ENCODE results near the gene PRORP. TPM values are rescaled to one million over a fixed set of nuclear protein-coding genes. Genes with fewer than 3 reads are reported as not detected.

PRORP gene
- total and polyA plus RNA-seq, 2 experiments from 2014 or later, result 29.3 to 33.0 TPM

DNA sequence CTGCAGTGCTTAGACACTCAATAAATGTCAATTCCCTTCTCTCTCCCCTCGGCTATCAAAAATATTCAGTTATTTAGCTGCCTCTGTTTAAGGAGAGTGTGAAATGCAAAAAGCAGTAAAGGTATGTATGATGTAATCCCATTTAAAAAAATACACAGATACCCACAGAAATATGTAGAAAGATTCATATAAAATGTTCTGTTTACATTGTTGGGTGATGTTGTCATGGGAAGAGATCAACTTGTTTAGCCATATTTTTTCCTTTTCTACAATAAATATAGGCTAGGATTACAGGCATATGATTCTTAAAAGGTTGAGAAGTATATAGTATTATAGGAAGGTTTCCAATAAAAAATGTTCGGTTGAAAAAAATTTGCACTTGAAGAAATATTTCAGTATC lies 8.3 kb upstream of the PRORP start:
- no peak for DNase-seq (ENCODE audit: low read depth in 1 of 2, low spot score in 1 of 2)
- no peak overlapping the region for H3K4me3 ChIP-seq
- H3K36me3 ChIP-seq, result peaks cover 21% of the 10 kb centered on the region
- no peaks in the 10 kb centered on the region for H3K9me3 ChIP-seq (ENCODE audit: low read depth)
- H3K4me1 ChIP-seq (ENCODE audit: low read depth), result no peaks in the 10 kb centered on the region
- TF ChIP-seq, protein P1, sequence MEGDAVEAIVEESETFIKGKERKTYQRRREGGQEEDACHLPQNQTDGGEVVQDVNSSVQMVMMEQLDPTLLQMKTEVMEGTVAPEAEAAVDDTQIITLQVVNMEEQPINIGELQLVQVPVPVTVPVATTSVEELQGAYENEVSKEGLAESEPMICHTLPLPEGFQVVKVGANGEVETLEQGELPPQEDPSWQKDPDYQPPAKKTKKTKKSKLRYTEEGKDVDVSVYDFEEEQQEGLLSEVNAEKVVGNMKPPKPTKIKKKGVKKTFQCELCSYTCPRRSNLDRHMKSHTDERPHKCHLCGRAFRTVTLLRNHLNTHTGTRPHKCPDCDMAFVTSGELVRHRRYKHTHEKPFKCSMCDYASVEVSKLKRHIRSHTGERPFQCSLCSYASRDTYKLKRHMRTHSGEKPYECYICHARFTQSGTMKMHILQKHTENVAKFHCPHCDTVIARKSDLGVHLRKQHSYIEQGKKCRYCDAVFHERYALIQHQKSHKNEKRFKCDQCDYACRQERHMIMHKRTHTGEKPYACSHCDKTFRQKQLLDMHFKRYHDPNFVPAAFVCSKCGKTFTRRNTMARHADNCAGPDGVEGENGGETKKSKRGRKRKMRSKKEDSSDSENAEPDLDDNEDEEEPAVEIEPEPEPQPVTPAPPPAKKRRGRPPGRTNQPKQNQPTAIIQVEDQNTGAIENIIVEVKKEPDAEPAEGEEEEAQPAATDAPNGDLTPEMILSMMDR (IDR thresholded peaks at IDR 0.05; ENCODE audit: low read depth, low read length), result no peak
- H3K27ac ChIP-seq, result no peak overlapping the region
- H3K27me3 ChIP-seq, result no peaks in the 10 kb centered on the region

DNA sequence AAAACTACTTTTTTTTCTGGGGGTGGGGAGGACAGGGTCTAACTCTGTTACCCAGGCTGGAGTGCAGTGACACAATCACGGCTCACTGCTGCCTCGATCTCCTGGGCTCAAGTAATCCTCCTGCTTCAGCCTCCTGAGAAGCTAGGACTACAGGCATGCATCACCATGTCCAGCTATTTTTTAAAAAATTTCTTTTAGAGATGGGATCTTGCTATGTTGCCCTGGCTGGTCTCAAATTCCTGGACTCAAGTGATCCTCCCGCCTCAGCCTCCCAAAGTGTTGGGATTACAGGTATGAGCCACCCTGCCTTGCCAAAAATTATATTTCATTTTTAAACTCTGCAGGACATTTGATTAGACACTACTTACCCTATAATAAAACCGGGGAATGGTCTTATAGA lies 6.1 kb upstream of the PRORP start:
- Histone ChIP-seq H3K4me3 (no peak overlapping the region), H3K27me3 (no peaks in the 10 kb centered on the region), H3K9me3 (ENCODE audit: low read depth) (no peaks in the 10 kb centered on the region), H3K36me3 (peaks cover 6% of the 10 kb centered on the region), H3K27ac (no peak overlapping the region), H3K4me1 (ENCODE audit: low read depth) (no peaks in the 10 kb centered on the region)
- TF ChIP-seq, protein P1 (IDR thresholded peaks at IDR 0.05; ENCODE audit: low read depth, low read length), result no peak
- DNase-seq (ENCODE audit: low read depth in 1 of 2, low spot score in 1 of 2), result no peak

GRCh38 chr14:35117112-35117511 lies 5.2 kb upstream of the PRORP start:
- DNase-seq (ENCODE audit: low read depth in 1 of 2, low spot score in 1 of 2), result no peak
- Histone ChIP-seq H3K4me1 (ENCODE audit: low read depth) (no peaks in the 10 kb centered on the region), H3K27me3 (no peaks in the 10 kb centered on the region), H3K4me3 (no peak overlapping the region), H3K27ac (no peak overlapping the region), H3K9me3 (ENCODE audit: low read depth) (no peaks in the 10 kb centered on the region), H3K36me3 (no peaks in the 10 kb centered on the region)
- TF ChIP-seq, protein P1 (IDR thresholded peaks at IDR 0.05; ENCODE audit: low read depth, low read length), result no peak

DNA sequence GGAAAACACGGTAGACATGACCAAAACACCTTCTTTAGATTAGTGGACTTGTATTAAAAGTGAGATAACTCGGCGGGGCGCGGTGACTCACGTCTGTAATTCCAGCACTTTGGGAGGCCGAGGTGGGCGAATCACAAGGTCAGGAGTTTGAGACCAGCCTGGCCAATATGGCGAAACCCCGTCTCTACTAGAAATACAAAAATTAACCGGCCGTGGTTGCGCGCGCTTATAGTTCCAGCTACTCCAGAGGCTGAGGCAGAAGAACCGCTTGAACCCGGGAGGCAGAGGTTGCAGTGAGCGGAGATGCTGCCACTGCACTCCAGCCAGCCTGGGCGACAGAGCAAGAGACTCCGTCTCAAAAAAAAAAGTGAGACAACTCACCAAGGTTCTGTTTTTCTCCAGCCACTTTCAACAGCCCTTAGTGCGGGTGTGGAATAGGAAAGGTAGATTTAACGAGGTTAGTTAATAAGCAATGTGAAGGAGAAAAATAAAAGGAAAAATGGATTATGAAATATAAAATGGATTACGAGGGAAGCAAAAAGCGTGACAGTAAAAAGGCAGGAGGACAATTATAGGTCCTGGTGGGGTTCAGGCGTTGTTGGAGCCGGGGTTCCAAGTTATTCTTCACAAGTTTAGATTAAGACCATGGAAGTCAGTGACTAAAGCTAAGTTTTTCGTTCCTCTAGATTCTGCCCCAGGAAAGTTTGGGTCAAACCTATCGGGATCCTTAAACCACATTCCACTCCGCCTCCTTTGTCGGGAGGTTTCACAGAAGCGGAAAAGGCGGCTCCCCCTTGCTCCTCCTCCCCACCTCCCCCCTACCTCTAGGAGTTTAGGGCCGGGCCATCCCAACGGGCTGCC lies 1.1 kb upstream of the PRORP start:
- no peaks in the 10 kb centered on the region for H3K4me1 ChIP-seq (ENCODE audit: low read depth)
- TF ChIP-seq, protein P1 (IDR thresholded peaks at IDR 0.05; ENCODE audit: low read depth, low read length), result no peak
- no peaks in the 10 kb centered on the region for H3K9me3 ChIP-seq (ENCODE audit: low read depth)
- H3K36me3 ChIP-seq, result no peaks in the 10 kb centered on the region
- peak overlapping the region; percentile 89 for H3K4me3 ChIP-seq
- peak overlapping the region; percentile 97 for H3K27ac ChIP-seq
- DNase-seq (ENCODE audit: low read depth in 1 of 2, low spot score in 1 of 2), result peak in 1 of 2 donors; percentile 32
- H3K27me3 ChIP-seq, result no peaks in the 10 kb centered on the region

GRCh38 chr14:35122696-35123387 lies 490 bp downstream of the PRORP start:
- no peaks in the 10 kb centered on the region for H3K4me1 ChIP-seq (ENCODE audit: low read depth)
- no peaks in the 10 kb centered on the region for H3K36me3 ChIP-seq
- DNase-seq (ENCODE audit: low read depth in 1 of 2, low spot score in 1 of 2), result peak in 1 of 2 donors; percentile 52
- no peaks in the 10 kb centered on the region for H3K9me3 ChIP-seq (ENCODE audit: low read depth)
- TF ChIP-seq, protein P1 (IDR thresholded peaks at IDR 0.05; ENCODE audit: low read depth, low read length), result no peak
- H3K4me3 ChIP-seq, result peak overlapping the region; percentile 89
- no peaks in the 10 kb centered on the region for H3K27me3 ChIP-seq
- peak overlapping the region; percentile 97 for H3K27ac ChIP-seq

Measured in cardiac muscle cell (in vitro differentiated cells and primary cell).